ENCODE measurements around the gene C6orf141. TPM values are rescaled to one million over a fixed set of nuclear protein-coding genes. Genes with fewer than 3 reads are reported as not detected.

C6orf141 gene
- 10 to 100 TPM in 1 of 4 donors, 1 to 10 TPM in 2, under 1 TPM in 1; 0.88 to 18.1 (median 3.5) TPM for total RNA-seq

DNA sequence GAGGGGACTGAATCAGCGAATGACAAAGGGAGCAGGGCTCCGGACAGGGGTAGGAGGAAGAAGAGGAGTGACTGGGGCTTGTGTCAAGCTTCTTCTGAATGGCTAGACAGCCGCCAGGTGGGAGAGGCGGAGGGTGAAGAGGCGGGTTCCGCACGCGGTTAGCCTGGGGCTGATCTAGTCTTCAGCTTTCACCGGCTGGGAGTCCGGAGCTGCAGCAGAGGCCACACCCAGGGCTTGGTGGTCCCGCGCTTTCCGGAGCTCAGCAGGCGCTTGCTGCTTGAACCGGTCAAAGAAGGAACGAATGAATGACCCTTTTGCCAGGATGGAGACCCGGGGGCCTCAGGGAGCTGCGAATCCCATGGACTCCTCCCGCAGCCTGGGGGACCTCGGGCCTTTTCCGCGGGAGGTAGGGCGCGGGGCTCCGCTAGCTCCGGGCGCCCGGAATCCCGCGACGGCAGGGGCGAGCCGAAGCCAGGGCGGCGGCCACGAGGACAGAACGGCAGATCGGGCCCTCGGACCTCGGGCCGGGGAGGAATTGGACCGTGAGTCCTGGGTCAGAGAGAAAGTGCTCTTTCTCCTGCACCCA, at the start of gene C6orf141:
TSS of gene C6orf141 (plus strand) at position 177 of the 586 bp plus-strand sequence. CDS start at position 302, 125 bp downstream.
- no peaks in the 10 kb centered on the region for H3K9me3 ChIP-seq
- H3K27ac ChIP-seq, result no peak within 1 kb of the TSS
- H3K4me1 ChIP-seq, result no peaks in the 10 kb centered on the region
- no peak for TF ChIP-seq POLR2A (IDR thresholded peaks at IDR 0.05)
- TF ChIP-seq, protein P1, sequence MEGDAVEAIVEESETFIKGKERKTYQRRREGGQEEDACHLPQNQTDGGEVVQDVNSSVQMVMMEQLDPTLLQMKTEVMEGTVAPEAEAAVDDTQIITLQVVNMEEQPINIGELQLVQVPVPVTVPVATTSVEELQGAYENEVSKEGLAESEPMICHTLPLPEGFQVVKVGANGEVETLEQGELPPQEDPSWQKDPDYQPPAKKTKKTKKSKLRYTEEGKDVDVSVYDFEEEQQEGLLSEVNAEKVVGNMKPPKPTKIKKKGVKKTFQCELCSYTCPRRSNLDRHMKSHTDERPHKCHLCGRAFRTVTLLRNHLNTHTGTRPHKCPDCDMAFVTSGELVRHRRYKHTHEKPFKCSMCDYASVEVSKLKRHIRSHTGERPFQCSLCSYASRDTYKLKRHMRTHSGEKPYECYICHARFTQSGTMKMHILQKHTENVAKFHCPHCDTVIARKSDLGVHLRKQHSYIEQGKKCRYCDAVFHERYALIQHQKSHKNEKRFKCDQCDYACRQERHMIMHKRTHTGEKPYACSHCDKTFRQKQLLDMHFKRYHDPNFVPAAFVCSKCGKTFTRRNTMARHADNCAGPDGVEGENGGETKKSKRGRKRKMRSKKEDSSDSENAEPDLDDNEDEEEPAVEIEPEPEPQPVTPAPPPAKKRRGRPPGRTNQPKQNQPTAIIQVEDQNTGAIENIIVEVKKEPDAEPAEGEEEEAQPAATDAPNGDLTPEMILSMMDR (IDR thresholded peaks at IDR 0.05), result no peak
- no peak for DNase-seq
- no peaks in the 10 kb centered on the region for H3K27me3 ChIP-seq
- intact Hi-C loops (cut with DNase I; ENCODE audit: low total_unique reads), result no loop called here
- H3K36me3 ChIP-seq, result no peaks in the 10 kb centered on the region
- H3K4me3 ChIP-seq, result peak within 1 kb of the TSS; percentile 21 to 25

DNA sequence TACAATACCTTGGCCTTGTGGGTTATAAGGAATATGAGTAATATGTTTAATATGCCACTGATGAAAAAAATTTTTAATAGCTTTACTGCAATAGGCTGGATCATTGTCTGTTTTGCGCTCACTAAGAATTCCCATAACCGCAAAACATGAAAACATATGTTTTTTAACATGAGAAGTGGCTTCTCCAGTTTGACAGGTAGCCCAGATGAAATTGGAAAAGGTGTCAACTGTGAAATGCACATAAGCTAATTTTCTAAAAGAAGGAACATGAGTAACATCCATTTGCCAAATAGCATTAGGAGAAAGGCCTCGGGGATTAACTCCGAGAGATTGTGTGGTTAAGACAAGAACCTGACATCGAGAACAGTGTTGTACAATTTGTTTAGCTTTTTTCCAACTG, 45.8 kb upstream of the C6orf141 start:
- H3K27ac ChIP-seq, result no peak overlapping the region
- H3K4me1 ChIP-seq, result no peaks in the 10 kb centered on the region
- TF ChIP-seq, protein P1 (IDR thresholded peaks at IDR 0.05), result no peak
- TF ChIP-seq POLR2A (IDR thresholded peaks at IDR 0.05), result no peak
- intact Hi-C loops (cut with DNase I; ENCODE audit: low total_unique reads), result no loop called here
- H3K36me3 ChIP-seq, result no peaks in the 10 kb centered on the region
- no peaks in the 10 kb centered on the region for H3K9me3 ChIP-seq
- no peak overlapping the region for H3K4me3 ChIP-seq
- no peak for DNase-seq
- no peaks in the 10 kb centered on the region for H3K27me3 ChIP-seq

DNA sequence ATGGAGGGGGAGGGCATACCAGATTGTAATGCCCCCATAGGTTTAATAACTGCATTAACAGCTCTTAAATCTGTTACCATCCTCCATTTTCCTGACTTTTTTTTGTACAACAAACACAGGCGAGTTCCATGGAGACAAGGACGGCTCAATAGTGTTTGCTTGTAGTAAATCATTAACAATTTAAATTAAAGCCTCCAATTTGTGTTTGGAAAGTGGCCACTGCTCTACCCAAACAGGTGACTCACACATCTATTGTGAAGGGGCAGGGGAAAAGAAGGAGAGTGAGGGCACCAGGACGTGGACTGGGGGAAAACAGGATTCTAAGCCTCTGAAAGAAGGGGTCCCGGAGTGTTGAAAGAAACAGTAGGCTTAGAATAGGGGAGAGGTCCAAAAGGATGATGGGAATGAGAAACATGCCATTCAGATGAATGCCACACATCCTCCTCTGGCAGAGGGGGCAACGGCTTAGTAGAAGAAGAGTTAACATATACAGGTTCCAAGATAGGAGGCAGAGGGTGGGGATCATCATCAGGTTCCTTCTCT, 43.8 kb upstream of the C6orf141 start:
- Histone ChIP-seq H3K4me1 (no peaks in the 10 kb centered on the region), H3K27ac (no peak overlapping the region), H3K27me3 (no peaks in the 10 kb centered on the region), H3K4me3 (no peak overlapping the region), H3K36me3 (no peaks in the 10 kb centered on the region), H3K9me3 (no peaks in the 10 kb centered on the region)
- intact Hi-C loops (cut with DNase I; ENCODE audit: low total_unique reads), result no loop called here
- DNase-seq, result no peak
- TF ChIP-seq, protein P1 (IDR thresholded peaks at IDR 0.05), result no peak
- no peak for TF ChIP-seq POLR2A (IDR thresholded peaks at IDR 0.05)

DNA sequence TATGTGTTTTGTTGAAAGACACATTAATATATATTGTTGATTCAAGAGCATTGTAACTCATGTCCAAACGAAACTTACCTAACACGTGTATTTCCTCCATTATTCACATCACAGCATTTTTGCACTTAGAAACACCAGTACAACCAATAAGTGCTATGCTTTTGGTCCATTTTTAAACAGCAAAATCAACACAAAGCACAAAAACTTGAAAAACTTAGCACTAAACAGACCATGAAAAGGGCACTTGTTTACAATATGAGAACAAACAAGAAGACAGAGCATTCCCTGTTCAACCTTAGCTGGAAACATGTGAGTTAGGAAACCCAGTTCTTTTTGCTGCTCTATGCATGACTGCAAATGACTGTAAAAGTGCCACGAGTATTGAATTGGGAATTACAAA, 41.1 kb upstream of the C6orf141 start:
- intact Hi-C loops (cut with DNase I; ENCODE audit: low total_unique reads), result no loop called here
- H3K4me3 ChIP-seq, result no peak overlapping the region
- H3K27me3 ChIP-seq, result no peaks in the 10 kb centered on the region
- TF ChIP-seq POLR2A (IDR thresholded peaks at IDR 0.05), result no peak
- TF ChIP-seq, protein P1 (IDR thresholded peaks at IDR 0.05), result no peak
- no peaks in the 10 kb centered on the region for H3K36me3 ChIP-seq
- no peak overlapping the region for H3K27ac ChIP-seq
- no peaks in the 10 kb centered on the region for H3K9me3 ChIP-seq
- no peak for DNase-seq
- no peaks in the 10 kb centered on the region for H3K4me1 ChIP-seq

DNA sequence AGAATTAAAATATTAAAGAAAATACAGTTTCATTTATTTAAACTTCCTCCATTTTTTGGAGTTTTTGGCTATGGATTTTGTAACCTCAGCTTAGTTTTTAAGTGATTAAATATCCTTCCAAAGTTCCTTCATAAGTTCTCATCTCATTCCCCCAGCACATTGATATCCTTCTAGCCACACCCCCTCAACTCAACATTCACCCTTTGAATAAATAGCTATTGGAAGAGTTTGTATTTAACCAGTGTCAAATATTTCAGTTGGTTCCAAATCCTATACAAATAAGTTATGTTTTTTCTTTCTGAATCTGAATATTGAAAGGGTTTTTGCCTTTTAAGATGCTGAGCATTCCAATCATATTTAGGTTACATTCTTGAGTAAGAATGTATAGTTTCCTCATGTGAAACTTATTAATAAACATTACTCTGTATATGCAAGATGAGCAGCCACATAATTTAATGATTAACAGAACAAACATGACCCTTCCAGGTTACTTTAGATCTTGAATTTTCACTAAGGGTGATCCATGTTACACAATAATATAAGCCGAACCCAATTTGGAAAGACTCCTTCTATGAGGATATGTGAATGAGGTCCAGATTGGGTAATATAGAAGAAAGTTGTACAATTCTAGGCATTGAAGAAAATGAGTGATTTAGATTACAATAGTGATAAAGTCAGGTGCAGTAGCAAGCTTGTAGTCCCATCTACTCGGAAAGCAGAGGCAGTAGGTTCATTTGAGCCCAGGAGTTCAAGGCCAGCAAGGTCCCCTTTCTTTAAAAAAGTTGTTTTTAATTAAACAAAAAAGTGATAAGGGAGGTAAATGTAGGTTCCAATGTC, 37.1 kb upstream of the C6orf141 start:
- no peak overlapping the region for H3K4me3 ChIP-seq
- H3K4me1 ChIP-seq, result no peaks in the 10 kb centered on the region
- no peaks in the 10 kb centered on the region for H3K9me3 ChIP-seq
- TF ChIP-seq, protein P1 (IDR thresholded peaks at IDR 0.05), result no peak
- TF ChIP-seq POLR2A (IDR thresholded peaks at IDR 0.05), result no peak
- no peaks in the 10 kb centered on the region for H3K36me3 ChIP-seq
- H3K27me3 ChIP-seq, result no peaks in the 10 kb centered on the region
- intact Hi-C loops (cut with DNase I; ENCODE audit: low total_unique reads), result no loop called here
- no peak overlapping the region for H3K27ac ChIP-seq
- DNase-seq, result no peak

Data from uterus (tissue), 4 donors.